C1 segment of cervical spinal cord (tissue), 14 donors: ENCODE measurements around the gene SERPINB12.

ENCODE experiments used
- DNase-seq, 14 donors: peaks; one replicate each; lab custom pipeline; 2025; lab: John Stamatoyannopoulos, UW

The SERPINB12 gene

GRCh38 chr18:63596964-63597363 is 54.8 kb downstream of the SERPINB12 start:
- DNase-seq: no peak

- DNase-seq: no peak
These were observed 61.2 kb downstream of the SERPINB12 start for GRCh38 chr18:63603355-63603754.

GRCh38 chr18:63603772-63604171 is 61.6 kb downstream of the SERPINB12 start:
- DNase-seq: no peak

GRCh38 chr18:63604791-63605567 is 62.8 kb downstream of the SERPINB12 start:
- DNase-seq: no peak

GRCh38 chr18:63606526-63606925 is 64.4 kb downstream of the SERPINB12 start:
- no peak for DNase-seq

- no peak for DNase-seq
These were observed 71.3 kb downstream of the SERPINB12 start for GRCh38 chr18:63613420-63613819.

GRCh38 chr18:63617049-63617914 is 75.1 kb downstream of the SERPINB12 start:
- no peak for DNase-seq

- no peak for DNase-seq
These were observed 75.7 kb downstream of the SERPINB12 start for GRCh38 chr18:63617915-63618234.
